ENCODE data around the gene SEC14L5.

SEC14L5 gene

GRCh38 chr16:4994719-4995434, 36.7 kb downstream of the SEC14L5 start:
- no peak for TF ChIP-seq CTCF (IDR thresholded peaks at IDR 0.05; ENCODE audit: insufficient read depth, low read depth, low read length, missing control alignments)
- DNase-seq (ENCODE audit: low read depth): no peak
- H3K4me3 ChIP-seq (ENCODE audit: low read length): no peak overlapping the region

GRCh38 chr16:5000573-5001001, 42.5 kb downstream of the SEC14L5 start:
- TF ChIP-seq CTCF (IDR thresholded peaks at IDR 0.05; ENCODE audit: insufficient read depth, low read depth, low read length, missing control alignments): no peak
- no peak for DNase-seq (ENCODE audit: low read depth)
- H3K4me3 ChIP-seq (ENCODE audit: low read length): no peak overlapping the region

GRCh38 chr16:5001571-5001970, 43.4 kb downstream of the SEC14L5 start:
- TF ChIP-seq CTCF (IDR thresholded peaks at IDR 0.05; ENCODE audit: insufficient read depth, low read depth, low read length, missing control alignments): no peak
- no peak overlapping the region for H3K4me3 ChIP-seq (ENCODE audit: low read length)
- no peak for DNase-seq (ENCODE audit: low read depth)

GRCh38 chr16:5001986-5002385, 43.9 kb downstream of the SEC14L5 start:
- no peak for TF ChIP-seq CTCF (IDR thresholded peaks at IDR 0.05; ENCODE audit: insufficient read depth, low read depth, low read length, missing control alignments)
- DNase-seq (ENCODE audit: low read depth): no peak
- H3K4me3 ChIP-seq (ENCODE audit: low read length): no peak overlapping the region

GRCh38 chr16:5002699-5003143, 44.6 kb downstream of the SEC14L5 start:
- no peak overlapping the region for H3K4me3 ChIP-seq (ENCODE audit: low read length)
- no peak for TF ChIP-seq CTCF (IDR thresholded peaks at IDR 0.05; ENCODE audit: insufficient read depth, low read depth, low read length, missing control alignments)
- no peak for DNase-seq (ENCODE audit: low read depth)

- TF ChIP-seq CTCF (IDR thresholded peaks at IDR 0.05; ENCODE audit: insufficient read depth, low read depth, low read length, missing control alignments): no peak
- H3K4me3 ChIP-seq (ENCODE audit: low read length): no peak overlapping the region
- DNase-seq (ENCODE audit: low read depth): no peak
Measured at GRCh38 chr16:5003211-5003610, 45.1 kb downstream of the SEC14L5 start.

GRCh38 chr16:5003828-5004227, 45.7 kb downstream of the SEC14L5 start:
- TF ChIP-seq CTCF (IDR thresholded peaks at IDR 0.05; ENCODE audit: insufficient read depth, low read depth, low read length, missing control alignments): no peak
- no peak overlapping the region for H3K4me3 ChIP-seq (ENCODE audit: low read length)
- no peak for DNase-seq (ENCODE audit: low read depth)
